HCT116 (cell line): ENCODE results near the gene MRPL36.

Source experiments
- CEBPB ChIP-seq: IDR thresholded peaks from 2 replicates; pipeline ENCODE4 v1.6.1; 2012; ENCODE audit warnings: low read depth
- CTCF ChIP-seq, 3 experiments: fragments of 200-600 bp in 1 of 3; sonication (generic) in 1 of 3; IDR thresholded peaks in 2 of 3; conservative IDR thresholded peaks in 1 of 3; 2 replicates each; pipeline ENCODE4 v1.5.1; 2012 to 2017; ENCODE audit warnings: low read depth in 2 of 3, low read length in 2 of 3, antibody characterized with exemption in 1 of 3, borderline replicate concordance in 1 of 3, control low read depth in 1 of 3, mild to moderate bottlenecking in 1 of 3, mixed read lengths in 1 of 3, mixed run types in 1 of 3, moderate library complexity in 1 of 3; ENCODE audit not compliant: insufficient read depth in 1 of 3
- EZH2 ChIP-seq: fragments of 200-600 bp; sonication (generic); IDR thresholded peaks from 2 replicates; pipeline ENCODE4 v1.6.1; 2017; ENCODE audit warnings: antibody characterized with exemption, mixed run types
- EZH2phosphoT487 ChIP-seq: fragments of 200-600 bp; IDR thresholded peaks from 2 replicates; pipeline ENCODE4 v1.6.1; 2018; ENCODE audit warnings: antibody characterized with exemption, borderline replicate concordance
- MAX ChIP-seq: IDR thresholded peaks from 2 replicates; pipeline ENCODE4 v1.6.1; 2012
- POLR2AphosphoS5 ChIP-seq: IDR thresholded peaks from 2 replicates; pipeline ENCODE4 v1.6.1; 2011; ENCODE audit warnings: mild to moderate bottlenecking, low read depth, low read length, moderate library complexity
- RAD21 ChIP-seq: IDR thresholded peaks from 2 replicates; pipeline ENCODE4 v1.6.1; 2012; ENCODE audit warnings: low read depth, mild to moderate bottlenecking
- REST ChIP-seq: IDR thresholded peaks from 2 replicates; pipeline ENCODE4 v1.6.1; 2012; ENCODE audit warnings: low read depth

- TF ChIP-seq RAD21, result no peak
- no peak for TF ChIP-seq REST
- TF ChIP-seq CTCF (IDR thresholded peaks at IDR 0.05 in 2 of 3, conservative IDR thresholded peaks at IDR 0.05 in 1 of 3; ENCODE audit: borderline replicate concordance in 1 of 3, insufficient read depth in 1 of 3, low read depth in 2 of 3, low read length in 2 of 3), result no peak
- TF ChIP-seq POLR2AphosphoS5, result no peak
- no peak for TF ChIP-seq CEBPB
- TF ChIP-seq EZH2, result no peak
- no peak for TF ChIP-seq EZH2phosphoT487
- no peak for TF ChIP-seq MAX
Measured at GRCh38 chr5:1840071-1840547, 40.5 kb upstream of the MRPL36 start.
